Heart right ventricle (tissue), 16 donors: Measurements from ENCODE around the gene ANKLE1. TPM values are rescaled to one million over a fixed set of nuclear protein-coding genes. Genes with fewer than 3 reads are reported as not detected.

Experiments
- ATAC-seq, 8 donors: fragments of 200-7000 bp; cut with Tn5 transposase; one replicate each; pipeline ENCODE4 v1.9.1; 2020; ENCODE audit warnings: mild to moderate bottlenecking in 8 of 8, moderate library complexity in 8 of 8, moderate number of reproducible peaks in 1 of 8
- DNase-seq, 2 donors: peaks; one replicate each; pipeline ENCODE4 v3.0.0-alpha.2; 2020
- H3K27ac ChIP-seq, 10 donors: fragments of 200-600 bp; sonication (generic) in 2 of 10; one replicate each; pipeline versions ENCODE4 v1.5.0 to v1.8.0; 2020 to 2022; ENCODE audit warnings: mild to moderate bottlenecking in 3 of 10
- H3K27me3 ChIP-seq, 7 donors: fragments of 200-600 bp; one replicate each; pipeline ENCODE4 v1.8.0; 2021 to 2022; ENCODE audit warnings: mild to moderate bottlenecking in 2 of 7
- H3K36me3 ChIP-seq, 9 donors: fragments of 200-600 bp; sonication (generic) in 1 of 9; one replicate each; pipeline versions ENCODE4 v1.5.0 to v1.8.0; 2020 to 2022; ENCODE audit warnings: mild to moderate bottlenecking in 2 of 9
- H3K4me1 ChIP-seq, 9 donors: fragments of 200-600 bp; sonication (generic) in 1 of 9; one replicate each; pipeline versions ENCODE4 v1.5.0 to v1.8.0; 2020 to 2022; ENCODE audit warnings: mild to moderate bottlenecking in 4 of 9
- H3K4me3 ChIP-seq, 10 donors: fragments of 200-600 bp; sonication (generic) in 2 of 10; one replicate each; pipeline versions ENCODE4 v1.5.0 to v1.8.0; 2020 to 2022; ENCODE audit warnings: mild to moderate bottlenecking in 7 of 10, moderate library complexity in 2 of 10
- H3K9me3 ChIP-seq, 11 donors: fragments of 200-600 bp in 10 of 11; sonication (generic) in 2 of 11; one replicate each; pipeline versions ENCODE4 v1.5.0 to v1.8.0; 2013 to 2022; ENCODE audit warnings: mild to moderate bottlenecking in 2 of 11, control low read depth in 1 of 11, moderate library complexity in 1 of 11
- WGBS, 2 donors: extraction: QIAGEN DNeasy Blood & Tissue Kit; methylation state at CpG; one replicate each; pipeline ENCODE4 v1.1.7; 2013; ENCODE audit warnings: inconsistent platforms in 1 of 2; 5-methylcytosine and 5-hydroxymethylcytosine counted together
- intact Hi-C, 10 donors: fragments of 100-400 bp; cut with DNase I; formaldehyde crosslinking; loops; one replicate each; pipeline versions ENCODE4 v1.11.1 to v1.14.2; 2022
- polyA plus RNA-seq, 2 donors: library from polyadenylated mRNA; stranded (reverse); fragments of 200-250 nt; gene quantifications; one replicate each; pipeline ENCODE4 v1.2.3, GENCODE V29; 2013
- total RNA-seq, 10 donors: library from RNA; stranded (reverse); fragmentation: NEBNext Ultra II Directional in 3 of 10; extraction: Animal tissue kit (Norgen Biotek cat#: 25700) in 3 of 10; gene quantifications; one replicate each; pipeline versions ENCODE4 v1.2.1 to v1.2.4, GENCODE V29; 2021 to 2023
- TF ChIP-seq, protein P1 (sequence below), 9 donors: fragments of 200-600 bp; sonication (generic) in 2 of 9; IDR thresholded peaks; one replicate each; pipeline versions ENCODE4 v1.5.0 to v1.8.0; 2021 to 2022; ENCODE audit warnings: antibody characterized with exemption in 9 of 9, mild to moderate bottlenecking in 5 of 9, moderate library complexity in 1 of 9
- donor health status: Arrhythmogenic right ventricular cardiomyopathy.
- donor health status: ischemic (EF 13 %, LVEDD 7.1; RV severe dilation, severe dysfunction).
- donor health status: healthy with polysubstance abuse.
- donor health status: DM: no; HTN: yes; CAD: no.
- donor health status: DM: no; HTN: no; CAD: no.
- donor health status: ischemic (EF 25% LVEDD 6.9; RV normal size, moderate dysfunction).
- donor health status: ischemic (EF 25% LVEDD 5.7; RV mildly dilated, moderate dysfunction).
- donor health status: healthy.
- donor health status: DM: yes; HTN: yes; CAD: no.
- donor health status: Ischemic cardiomyopathy.
- donor health status: ischemic (EF 35%, LVEDD 5.7; RV mildly dilated, moderate dysfunction).
- donor health status: nonischemic (EF 11% LVEDD 7.7; RV severe dilation, severe dysfunction).
- donor health status: DM: yes; HTN: yes; CAD: no.
- donor health status: PGD.
- donor health status: ischemic (EF 29% LVEDD 5.4; RV normal size, mild dysfunction).
- donor health status: nonischemic (EF 23%, LVEDD 6.1; RV moderate dilation, normal function).

The ANKLE1 gene
- total and polyA plus RNA-seq, 12 donors, result 0.09 to 0.85 (median 0.19) TPM; not detected in 2

DNA sequence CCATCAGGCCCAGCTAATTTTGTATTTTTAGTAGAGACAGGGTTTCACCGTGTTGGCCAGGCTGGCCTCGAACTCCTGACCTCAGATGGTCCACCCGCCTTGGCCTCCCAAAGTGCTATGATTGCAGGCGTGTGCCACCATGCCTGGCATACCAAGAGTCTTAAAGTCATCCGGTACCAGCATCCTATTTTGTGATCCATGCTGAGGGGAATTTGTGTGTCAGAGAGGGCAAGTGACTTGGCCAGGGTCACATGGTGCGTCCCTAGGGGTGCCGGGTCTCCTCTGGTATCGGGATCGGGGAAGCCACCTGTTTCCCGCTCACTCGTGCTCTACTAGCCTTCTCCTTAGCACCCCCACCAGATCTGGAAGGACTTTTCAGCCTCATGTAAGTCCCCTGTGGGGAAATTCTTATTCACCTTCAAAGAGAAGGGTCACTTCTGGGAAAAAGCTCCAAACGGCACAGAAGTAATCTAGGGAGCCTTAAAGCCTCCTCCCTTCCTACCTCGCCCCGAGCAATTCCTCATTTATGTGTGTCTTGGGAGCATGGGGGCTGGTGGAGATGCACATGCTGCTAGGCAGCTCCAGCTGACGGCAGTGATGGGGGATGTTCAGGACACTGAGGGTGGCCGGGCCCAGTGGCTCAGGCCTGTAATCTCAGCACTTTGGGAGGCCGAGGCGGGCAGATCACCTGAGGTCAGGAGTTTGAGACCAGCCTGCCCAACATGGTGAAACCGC is 6.1 kb upstream of the ANKLE1 start:
- TF ChIP-seq, protein P1, sequence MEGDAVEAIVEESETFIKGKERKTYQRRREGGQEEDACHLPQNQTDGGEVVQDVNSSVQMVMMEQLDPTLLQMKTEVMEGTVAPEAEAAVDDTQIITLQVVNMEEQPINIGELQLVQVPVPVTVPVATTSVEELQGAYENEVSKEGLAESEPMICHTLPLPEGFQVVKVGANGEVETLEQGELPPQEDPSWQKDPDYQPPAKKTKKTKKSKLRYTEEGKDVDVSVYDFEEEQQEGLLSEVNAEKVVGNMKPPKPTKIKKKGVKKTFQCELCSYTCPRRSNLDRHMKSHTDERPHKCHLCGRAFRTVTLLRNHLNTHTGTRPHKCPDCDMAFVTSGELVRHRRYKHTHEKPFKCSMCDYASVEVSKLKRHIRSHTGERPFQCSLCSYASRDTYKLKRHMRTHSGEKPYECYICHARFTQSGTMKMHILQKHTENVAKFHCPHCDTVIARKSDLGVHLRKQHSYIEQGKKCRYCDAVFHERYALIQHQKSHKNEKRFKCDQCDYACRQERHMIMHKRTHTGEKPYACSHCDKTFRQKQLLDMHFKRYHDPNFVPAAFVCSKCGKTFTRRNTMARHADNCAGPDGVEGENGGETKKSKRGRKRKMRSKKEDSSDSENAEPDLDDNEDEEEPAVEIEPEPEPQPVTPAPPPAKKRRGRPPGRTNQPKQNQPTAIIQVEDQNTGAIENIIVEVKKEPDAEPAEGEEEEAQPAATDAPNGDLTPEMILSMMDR (IDR thresholded peaks at IDR 0.05), result no peak
- Histone ChIP-seq H3K36me3 (peaks cover 0 to 89% (median 53%) of the 10 kb centered on the region in 9 donors), H3K27ac (no peak overlapping the region), H3K27me3 (peaks cover 0 to under 1% (median 0%) of the 10 kb centered on the region in 7 donors), H3K4me3 (no peak overlapping the region), H3K9me3 (no peaks in the 10 kb centered on the region), H3K4me1 (no peaks in the 10 kb centered on the region)
- whole genome bisulfite sequencing, 2 donors, result 91 to 92% methylated on average over 19 of the region's 19 CpGs
- intact Hi-C loops, result no loop called here
- no peak for DNase-seq
- ATAC-seq, result no peak

DNA sequence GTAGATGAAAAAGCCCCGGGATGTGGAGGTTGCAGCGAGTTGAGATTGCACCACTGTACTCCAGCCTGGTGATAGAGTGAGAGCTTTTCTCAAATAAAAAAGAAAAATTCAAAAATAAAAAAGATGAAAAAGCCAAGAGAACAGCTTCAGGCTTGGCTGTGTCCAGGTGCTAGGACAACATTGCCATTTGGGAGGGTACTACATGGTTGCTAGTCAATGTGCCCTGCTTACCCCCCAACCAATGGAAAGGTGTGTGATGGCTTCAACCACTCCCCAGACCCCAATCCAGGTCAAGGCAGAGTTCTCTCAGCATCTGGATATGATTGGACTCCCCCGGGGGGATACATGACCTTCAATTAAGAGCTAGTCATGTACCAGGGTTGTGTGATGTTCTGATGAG is 2.3 kb upstream of the ANKLE1 start:
- Histone ChIP-seq H3K36me3 (peaks cover 0 to 52% (median 30%) of the 10 kb centered on the region in 9 donors), H3K9me3 (no peaks in the 10 kb centered on the region)
- 77 to 96% methylated on average over 3 of the region's 3 CpGs for WGBS, 2 donors

DNA sequence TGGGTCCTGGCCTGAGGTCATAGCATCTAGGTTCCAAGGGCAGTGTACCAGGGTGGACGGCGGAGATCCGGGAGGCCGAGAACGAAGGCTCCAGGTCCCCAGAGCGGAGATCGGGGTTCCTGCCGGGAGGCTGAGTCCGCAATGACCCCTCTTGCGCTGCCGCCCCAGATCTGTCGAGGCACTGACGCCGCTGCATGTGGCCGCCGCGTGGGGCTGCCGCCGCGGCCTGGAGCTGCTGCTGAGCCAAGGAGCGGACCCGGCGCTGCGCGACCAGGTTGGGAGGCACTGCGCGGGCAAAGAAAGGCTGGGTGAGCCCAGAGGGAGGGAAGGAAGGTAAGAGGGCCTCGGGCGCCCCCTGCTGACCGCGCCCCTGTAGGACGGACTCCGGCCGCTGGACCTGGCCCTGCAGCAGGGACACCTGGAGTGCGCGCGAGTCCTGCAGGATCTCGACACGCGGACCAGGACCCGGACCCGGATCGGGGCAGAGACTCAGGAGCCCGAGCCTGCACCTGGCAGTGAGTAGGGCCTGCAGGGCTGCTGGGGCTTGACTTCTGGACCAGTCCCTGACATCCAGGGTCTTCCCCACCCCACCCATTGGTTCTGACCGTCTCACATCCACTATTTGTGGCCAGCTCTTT is 906 bp downstream of the ANKLE1 start:
- intact Hi-C loops, result loop anchor here (1.0 to 10.0 kb wide), 12 partner anchors 22 to 508 kb away; partner anchors contain the start of gene USE1 (in 1 of the 10)
- H3K4me3 ChIP-seq, result peak overlapping the region; percentile 6 to 56 (median 42)
- peaks cover 13 to 19% (median 16%) of the 10 kb centered on the region in 9 donors for H3K4me1 ChIP-seq
- no peaks in the 10 kb centered on the region for H3K9me3 ChIP-seq
- DNase-seq, result peak; percentile 78 to 86
- TF ChIP-seq, protein P1 (IDR thresholded peaks at IDR 0.05), result peak; percentile 89 to 98 (median 95)
- peaks cover 0 to 20% (median under 1%) of the 10 kb centered on the region in 9 donors for H3K36me3 ChIP-seq
- H3K27ac ChIP-seq, result no peak overlapping the region
- peaks cover 11 to 21% (median 16%) of the 10 kb centered on the region in 7 donors for H3K27me3 ChIP-seq
- ATAC-seq, result peak; percentile 89 to 97 (median 94)
- 3% methylated on average over 45 of the region's 45 CpGs for WGBS, 2 donors

More for the DNA sequence above, 2.3 kb upstream of the ANKLE1 start:
- ATAC-seq, result no peak
- intact Hi-C loops, result no loop called here
- H3K4me3 ChIP-seq, result no peak overlapping the region
- H3K27me3 ChIP-seq, result peaks cover 11 to 21% (median 16%) of the 10 kb centered on the region in 7 donors
- no peak for DNase-seq
- peaks cover 13 to 19% (median 16%) of the 10 kb centered on the region in 9 donors for H3K4me1 ChIP-seq
- TF ChIP-seq, protein P1 (IDR thresholded peaks at IDR 0.05), result no peak
- H3K27ac ChIP-seq, result no peak overlapping the region

DNA sequence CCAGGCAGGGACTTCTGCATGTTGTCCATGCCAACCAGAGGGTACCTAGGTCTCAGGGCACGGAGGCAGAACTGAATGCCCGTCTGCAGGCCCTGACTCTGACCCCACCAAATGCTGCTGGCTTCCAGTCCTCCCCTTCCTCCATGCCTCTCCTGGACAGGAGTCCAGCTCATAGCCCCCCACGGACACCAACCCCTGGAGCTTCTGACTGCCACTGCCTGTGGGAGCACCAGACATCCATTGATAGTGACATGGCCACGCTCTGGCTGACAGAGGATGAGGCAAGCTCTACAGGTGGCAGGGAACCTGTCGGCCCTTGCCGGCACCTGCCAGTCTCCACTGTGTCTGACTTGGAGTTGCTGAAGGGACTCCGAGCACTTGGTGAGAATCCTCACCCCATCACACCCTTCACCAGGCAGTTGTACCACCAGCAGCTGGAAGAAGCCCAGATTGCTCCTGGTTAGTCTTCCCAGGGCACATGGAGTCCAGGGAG is 1.8 kb downstream of the ANKLE1 start:
- Histone ChIP-seq H3K36me3 (peaks cover 0 to 11% (median 0%) of the 10 kb centered on the region in 9 donors), H3K27ac (no peak overlapping the region), H3K4me1 (peaks cover 13 to 19% (median 16%) of the 10 kb centered on the region in 9 donors), H3K27me3 (peaks cover 11 to 24% (median 16%) of the 10 kb centered on the region in 7 donors), H3K4me3 (no peak overlapping the region), H3K9me3 (no peaks in the 10 kb centered on the region)
- no peak for DNase-seq
- WGBS, 2 donors, result 95 to 96% methylated on average over 7 of the region's 7 CpGs
- TF ChIP-seq, protein P1 (IDR thresholded peaks at IDR 0.05), result no peak
- no peak for ATAC-seq
- intact Hi-C loops, result loop anchor here (2.0 to 10.0 kb wide), 11 partner anchors 23 to 509 kb away; partner anchors contain the start of gene USE1 (in 1 of the 10)
